ENCODE data around the gene TFB2M. TPM values are rescaled to one million over a fixed set of nuclear protein-coding genes. Genes with fewer than 3 reads are reported as not detected.

Gene TFB2M
- total and polyA plus RNA-seq, 10 of the 15 experiments (the other 5 are each of a cell fraction or from before 2014, with no cell fraction given) = 25.2 to 66.0 (median 36.1) TPM

- no peaks in the 10 kb centered on the region for H4K20me1 ChIP-seq (ENCODE audit: control insufficient read depth, insufficient read depth)
- ATAC-seq (no peak), FAIRE-seq (no peak), DNase-seq (ENCODE audit: low read depth, low spot score) (no peak)
- H3K27ac ChIP-seq (ENCODE audit: control insufficient read depth, insufficient read depth) = no peak overlapping the region
- H3K9ac ChIP-seq (ENCODE audit: control insufficient read depth, insufficient read depth, low read length) = no peak overlapping the region
- no peak overlapping the region for H3K4me3 ChIP-seq
- H3K27me3 ChIP-seq (replicated peaks in 1 of 2; ENCODE audit: control insufficient read depth in 2 of 2, insufficient read depth in 2 of 2, low read length in 1 of 2) = no peaks in the 10 kb centered on the region
- SMC1A ChIA-PET (ENCODE audit: uncharacterized antibody, unreplicated experiment) = no interaction called here
- H3K9me3 ChIP-seq (replicated peaks; ENCODE audit: control insufficient read depth, insufficient read depth, low read length) = peaks cover 20% of the 10 kb centered on the region; the same call in 2 of the 3 replicates
- WGBS (ENCODE audit: insufficient coverage, insufficient replicate concordance, low lambda C conversion rate, missing lambda C conversion rate) = 86% methylated on average over 1 of the region's 1 CpG
- no TSS peak for BruUV-seq (replicated peaks)
- CTCF ChIA-PET = no interaction called here
- no peaks in the 10 kb centered on the region for H3K36me3 ChIP-seq (ENCODE audit: control insufficient read depth in 2 of 2, insufficient read depth in 2 of 2, low read length in 1 of 2)
- H3K79me2 ChIP-seq (ENCODE audit: control insufficient read depth, insufficient read depth, low read length) = no peaks in the 10 kb centered on the region
- RAD21 ChIA-PET (ENCODE audit: unreplicated experiment) = no interaction called here
- TF ChIP-seq MAX (IDR thresholded peaks at IDR 0.05; ENCODE audit: low read depth, low read length) (no peak), RBBP5 (conservative IDR thresholded peaks at IDR 0.05) (no peak), NFYB (IDR thresholded peaks at IDR 0.05; ENCODE audit: insufficient read depth, low read depth, low read length) (no peak), ZBED1 (IDR thresholded peaks at IDR 0.05; ENCODE audit: borderline replicate concordance) (no peak), NFXL1 (IDR thresholded peaks at IDR 0.05; ENCODE audit: borderline replicate concordance) (no peak), ESRRA (IDR thresholded peaks at IDR 0.05; ENCODE audit: low read length) (no peak), SIX5 (IDR thresholded peaks at IDR 0.05; ENCODE audit: low read depth, low read length, severe bottlenecking) (no peak), IRF3 (IDR thresholded peaks at IDR 0.05) (no peak), HDAC6 (IDR thresholded peaks at IDR 0.05; ENCODE audit: unreplicated experiment) (no peak), GABPA (IDR thresholded peaks at IDR 0.05; ENCODE audit: low read depth) (no peak), ZNF687 (IDR thresholded peaks at IDR 0.05) (no peak), POLR2AphosphoS5 (IDR thresholded peaks at IDR 0.05; ENCODE audit: low read length) (no peak), TCF7 (IDR thresholded peaks at IDR 0.05; ENCODE audit: borderline replicate concordance) (no peak), ASH2L (IDR thresholded peaks at IDR 0.05; ENCODE audit: borderline replicate concordance, low read depth) (no peak), USF2 (IDR thresholded peaks at IDR 0.05; ENCODE audit: borderline replicate concordance, low read depth, low read length) (no peak), HCFC1 (IDR thresholded peaks at IDR 0.05; ENCODE audit: low read length) (no peak)
- H3K4me1 ChIP-seq (ENCODE audit: control insufficient read depth, insufficient read depth, low read length) = no peaks in the 10 kb centered on the region
- no peak overlapping the region for H2AFZ ChIP-seq (ENCODE audit: control insufficient read depth, low read depth, low read length)
- in situ Hi-C loops (cut with MboI) (no loop called here), intact Hi-C loops (cut with micrococcal nuclease; ENCODE audit: unreplicated experiment) (no loop called here)
- no peak overlapping the region for H3K4me2 ChIP-seq (ENCODE audit: control insufficient read depth, insufficient read depth)
- POLR2A ChIA-PET = no interaction called here
Measured at GRCh38 chr1:246519514-246519913, 46.5 kb downstream of the TFB2M start.
